H1 (cell line): ENCODE results near the gene CHRNA3. TPM values are rescaled to one million over a fixed set of nuclear protein-coding genes. Genes with fewer than 3 reads are reported as not detected.

Source experiments
- EGR1 ChIP-seq: IDR thresholded peaks from 2 replicates; pipeline ENCODE4 v1.6.1; 2011; ENCODE audit warnings: low read depth, low read length, borderline replicate concordance
- MAFK ChIP-seq: IDR thresholded peaks from 2 replicates; pipeline ENCODE4 v1.6.1; 2012; ENCODE audit warnings: low read depth, mild to moderate bottlenecking, improper control_type of control experiment, low read length
- polyA plus RNA-seq, 7 experiments: library from polyadenylated mRNA; depleted of rRNA in 3 of 7; stranded (reverse) in 5 of 7; unstranded in 2 of 7; fragments of >200 nt in 5 of 7; fragments of 200-250 nt in 2 of 7; gene quantifications; 1 replicate in 5 of 7; 2 replicates in 1 of 7; 4 replicates in 1 of 7; pipeline versions ENCODE4 v1.2.1 to v1.2.3, GENCODE V29; 2011 to 2013; ENCODE audit warnings: missing spikeins in 2 of 7, mixed read lengths in 2 of 7
- total RNA-seq: library from RNA; stranded (reverse); fragmentation: NEBNext Ultra II Directional; extraction: Animal tissue kit (Norgen Biotek cat#: 25700); gene quantifications from 2 replicates; pipeline ENCODE4 v1.2.1, GENCODE V29; 2021

CHRNA3 gene
- total and polyA plus RNA-seq, 2 of the 8 experiments (the other 6 are each of a cell fraction or from before 2014, with no cell fraction given) = 2.1 to 4.7 TPM

- TF ChIP-seq MAFK = no peak
- no peak for TF ChIP-seq EGR1
- TF ChIP-seq, all 59 proteins: peak for 0
Observed at GRCh38 chr15:78623786-78624497, 3.1 kb upstream of the CHRNA3 start (continued).
